K562 (cell line): ENCODE measurements around the gene GRIN2A. TPM values are rescaled to one million over a fixed set of nuclear protein-coding genes. Genes with fewer than 3 reads are reported as not detected.

Experiments
- MAFF ChIP-seq: IDR thresholded peaks from 2 replicates; pipeline ENCODE4 v1.6.1; 2012; ENCODE audit warnings: low read length, improper control_type of control experiment
- SIRT6 ChIP-seq: IDR thresholded peaks from one replicate; pipeline ENCODE4 v1.6.1; 2012; ENCODE audit warnings: low read depth, mild to moderate bottlenecking, control low read depth, inconsistent platforms, low read length, moderate library complexity
- SRF ChIP-seq, 2 experiments: fragments of 250-450, 450-650 bp in 1 of 2; sonication (Bioruptor Pico) in 1 of 2; sonication (generic) in 1 of 2; formaldehyde crosslinking; IDR thresholded peaks; 2 replicates each; pipeline versions ENCODE4 v1.5.0 to v1.5.1; 2020 to 2022; ENCODE audit warnings: mild to moderate bottlenecking in 1 of 2, missing genetic modification reagents in 1 of 2
- ZMIZ1 ChIP-seq, 2 experiments: fragments of 150-350 bp in 1 of 2; IDR thresholded peaks; 2 replicates each; pipeline ENCODE4 v1.6.1; 2012 to 2016; ENCODE audit warnings: low read depth in 2 of 2, low read length in 2 of 2, mild to moderate bottlenecking in 1 of 2, moderate library complexity in 1 of 2
- ZNF592 ChIP-seq: fragments of 450-650 bp; IDR thresholded peaks from 2 replicates; pipeline ENCODE4 v1.6.1; 2017; ENCODE audit warnings: antibody characterized with exemption, mild to moderate bottlenecking
- polyA plus RNA-seq, 8 experiments: library from polyadenylated mRNA; depleted of rRNA in 4 of 8; stranded (reverse) in 5 of 8; unstranded in 3 of 8; fragments of >200 nt; fragmentation: Nextera tagmentation in 2 of 8; fragmentation: Illumina TruSeq in 1 of 8; extraction: Ambion mirVana in 2 of 8; extraction: Trizol in 1 of 8; gene quantifications; 2 replicates each; pipeline versions ENCODE4 v1.2.1 to v1.2.3, GENCODE V29; 2011 to 2014; ENCODE audit warnings: inconsistent platforms in 1 of 8, missing spikeins in 1 of 8
- total RNA-seq, 7 experiments: library from RNA; depleted of rRNA in 6 of 7; stranded (reverse); fragments of >200 nt in 6 of 7; fragmentation: Illumina TruSeq in 2 of 7; extraction: Trizol in 2 of 7; gene quantifications; 2 replicates each; pipeline versions ENCODE4 v1.2.1 to v1.2.3, GENCODE V29; 2011 to 2021; ENCODE audit warnings: low replicate concordance in 1 of 7

Gene GRIN2A
- total and polyA plus RNA-seq, 9 of the 15 experiments (the other 6 are each of a cell fraction or from before 2014, with no cell fraction given): not detected

- no peak for TF ChIP-seq ZNF592
- TF ChIP-seq SRF (CRISPR knock-in tag; IDR thresholded peaks at IDR 0.05): no peak
- TF ChIP-seq SIRT6: no peak
- no peak for TF ChIP-seq MAFF
- no peak for TF ChIP-seq ZMIZ1 (IDR thresholded peaks at IDR 0.05; ENCODE audit: low read depth in 2 of 2, low read length in 2 of 2)
Observed at GRCh38 chr16:10026593-10026992, 155.6 kb downstream of the GRIN2A start (continued).
